ENCODE measurements around the gene F7.

The F7 gene

DNA sequence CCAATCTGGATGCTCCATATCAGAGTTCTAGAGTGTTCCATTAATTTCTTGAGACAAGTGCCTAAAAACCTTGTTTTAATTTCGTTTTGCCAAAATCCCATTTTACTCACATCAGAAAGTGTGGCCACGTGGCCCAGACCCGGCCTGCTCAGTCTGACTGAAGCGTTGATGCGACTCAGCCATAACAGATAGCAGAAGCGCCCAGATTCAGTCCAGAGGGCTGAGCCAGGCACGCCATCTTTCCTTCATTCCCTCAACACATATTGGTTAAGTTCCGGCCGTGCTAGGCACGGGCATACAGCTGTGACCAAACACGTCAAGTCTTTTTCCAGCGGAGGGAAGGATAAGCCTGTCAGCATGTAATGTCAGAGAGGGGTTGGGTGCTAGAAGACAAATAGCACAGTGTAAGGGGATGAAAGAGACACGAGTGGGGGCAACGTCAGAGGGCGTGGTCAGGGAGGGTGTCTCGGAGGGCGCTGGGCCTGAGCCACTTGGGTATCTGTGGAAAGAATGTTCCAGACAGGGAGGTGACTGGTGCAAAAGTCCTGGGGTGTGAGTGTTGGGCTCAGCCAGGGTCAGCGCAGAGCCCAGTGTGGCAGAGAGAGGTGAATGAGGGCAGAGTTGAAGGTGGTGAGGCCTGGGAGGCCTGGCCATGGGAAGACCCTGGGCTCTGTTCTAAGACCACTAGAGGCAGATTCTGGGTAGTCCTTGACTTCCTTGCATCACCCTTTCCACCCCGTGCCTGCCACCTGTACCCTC, 20.1 kb downstream of the F7 start:
- H3K4me3 ChIP-seq (ENCODE audit: insufficient read depth in 1 of 2, low read depth in 1 of 2, low read length in 2 of 2) = no peak overlapping the region
- peaks cover 14 to 15% of the 10 kb centered on the region in 2 experiments for H3K27me3 ChIP-seq (ENCODE audit: control insufficient read depth in 1 of 2, insufficient read depth in 1 of 2, low read length in 2 of 2)
- H4K8ac ChIP-seq (ENCODE audit: low read length) = no peak overlapping the region
- no peak overlapping the region for H4K91ac ChIP-seq (ENCODE audit: low read length)
- H3K18ac ChIP-seq (ENCODE audit: low read depth in 1 of 2, low read length in 2 of 2) = no peak overlapping the region
- no peak overlapping the region for H2BK12ac ChIP-seq (ENCODE audit: low read length in 2 of 2)
- no peak overlapping the region for H3K23ac ChIP-seq (ENCODE audit: low read length in 2 of 2)
- H3K9ac ChIP-seq (ENCODE audit: low read length) = no peak overlapping the region
- no peaks in the 10 kb centered on the region for H3K9me3 ChIP-seq (ENCODE audit: control insufficient read depth, low read length)
- peaks cover 0 to 8% of the 10 kb centered on the region in 2 experiments for H3K36me3 ChIP-seq (ENCODE audit: control insufficient read depth in 1 of 2, insufficient read depth in 2 of 2, low read depth in 1 of 2, low read length in 2 of 2)
- no peak overlapping the region for H3K4me2 ChIP-seq (ENCODE audit: low read length, poor library complexity, severe bottlenecking)
- H2BK120ac ChIP-seq (ENCODE audit: low read depth, low read length) = no peak overlapping the region
- DNase-seq = no peak
- no peaks in the 10 kb centered on the region for H3K79me1 ChIP-seq (replicated peaks; ENCODE audit: low read length, poor library complexity, severe bottlenecking)
- peaks cover 9% of the 10 kb centered on the region for H3K4me1 ChIP-seq (ENCODE audit: control insufficient read depth, insufficient read depth, low read depth, low read length)
- H2AK5ac ChIP-seq (ENCODE audit: low read length, severe bottlenecking) = no peak overlapping the region
- no peak overlapping the region for H2BK15ac ChIP-seq (ENCODE audit: low read depth, poor library complexity, severe bottlenecking)
- no peak overlapping the region for H3K27ac ChIP-seq (ENCODE audit: low read length, poor library complexity, severe bottlenecking)
- no peak overlapping the region for H3K14ac ChIP-seq (ENCODE audit: low read length in 2 of 2)
- H2AFZ ChIP-seq (ENCODE audit: low read depth, low read length) = no peak overlapping the region
- H2BK5ac ChIP-seq (ENCODE audit: low read depth, low read length, poor library complexity, severe bottlenecking) = no peak overlapping the region
- H3K4ac ChIP-seq (ENCODE audit: low read depth in 1 of 2, low read length in 2 of 2) = no peak overlapping the region
- 89% methylated on average over 18 of the region's 19 CpGs for WGBS

DNA sequence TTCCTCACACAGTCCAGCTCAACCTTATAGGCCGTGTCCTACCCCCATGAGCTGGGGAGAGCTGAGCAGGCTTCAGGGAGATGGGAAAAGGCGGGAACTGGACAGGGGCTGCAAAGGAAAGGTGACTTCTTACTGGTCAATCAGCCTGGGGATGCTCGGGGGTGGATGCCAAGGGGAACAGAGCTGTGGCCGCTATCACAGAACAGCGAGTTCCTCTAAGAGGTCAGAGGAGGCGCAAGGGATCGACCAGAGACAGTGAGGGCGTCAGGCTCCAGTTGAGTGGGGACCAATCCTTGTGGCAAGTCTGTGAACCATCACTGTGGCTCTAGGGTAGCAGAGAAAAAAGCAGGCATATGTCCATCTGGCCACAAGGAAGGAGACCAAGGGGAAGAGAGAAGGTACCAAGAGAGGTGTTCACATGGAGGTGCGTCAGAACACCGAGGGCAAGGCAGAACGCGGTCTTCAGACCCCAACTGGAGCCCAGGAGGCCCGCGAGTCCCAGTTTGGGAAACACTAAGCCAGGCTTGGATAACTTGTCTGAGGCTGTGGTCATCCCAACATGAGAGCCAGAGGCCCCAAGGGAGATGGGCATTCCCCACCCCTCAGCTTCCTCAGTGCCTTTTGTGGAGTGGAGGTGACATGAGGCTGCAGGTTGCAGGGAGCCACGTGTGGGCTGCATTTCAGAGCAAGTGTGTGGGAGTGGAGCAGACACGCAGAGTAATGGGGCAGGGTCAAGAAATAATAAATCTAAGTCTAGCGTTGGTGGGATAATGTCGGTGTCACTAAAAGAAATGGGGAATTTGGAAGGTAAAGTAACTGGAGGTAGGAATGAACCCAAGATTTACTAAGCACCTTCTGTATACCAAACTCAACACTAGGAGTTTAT, 20.9 kb downstream of the F7 start:
- Histone ChIP-seq H4K8ac (ENCODE audit: low read length) (no peak overlapping the region), H3K9ac (ENCODE audit: low read length) (no peak overlapping the region), H3K4me2 (ENCODE audit: low read length, poor library complexity, severe bottlenecking) (no peak overlapping the region), H3K23ac (ENCODE audit: low read length in 2 of 2) (no peak overlapping the region), H2AFZ (ENCODE audit: low read depth, low read length) (no peak overlapping the region), H4K91ac (ENCODE audit: low read length) (no peak overlapping the region), H3K79me1 (replicated peaks; ENCODE audit: low read length, poor library complexity, severe bottlenecking) (no peaks in the 10 kb centered on the region), H3K14ac (ENCODE audit: low read length in 2 of 2) (no peak overlapping the region), H3K9me3 (ENCODE audit: control insufficient read depth, low read length) (no peaks in the 10 kb centered on the region), H3K4me1 (ENCODE audit: control insufficient read depth, insufficient read depth, low read depth, low read length) (peaks cover 9% of the 10 kb centered on the region), H2BK5ac (ENCODE audit: low read depth, low read length, poor library complexity, severe bottlenecking) (no peak overlapping the region), H2BK120ac (ENCODE audit: low read depth, low read length) (no peak overlapping the region), H3K4ac (ENCODE audit: low read depth in 1 of 2, low read length in 2 of 2) (no peak overlapping the region), H2BK15ac (ENCODE audit: low read depth, poor library complexity, severe bottlenecking) (no peak overlapping the region), H3K27ac (ENCODE audit: low read length, poor library complexity, severe bottlenecking) (no peak overlapping the region), H3K18ac (ENCODE audit: low read depth in 1 of 2, low read length in 2 of 2) (no peak overlapping the region), H3K27me3 (ENCODE audit: control insufficient read depth in 1 of 2, insufficient read depth in 1 of 2, low read length in 2 of 2) (peaks cover 12 to 21% of the 10 kb centered on the region in 2 experiments), H2BK12ac (ENCODE audit: low read length in 2 of 2) (no peak overlapping the region), H3K4me3 (ENCODE audit: insufficient read depth in 1 of 2, low read depth in 1 of 2, low read length in 2 of 2) (no peak overlapping the region), H3K36me3 (ENCODE audit: control insufficient read depth in 1 of 2, insufficient read depth in 2 of 2, low read depth in 1 of 2, low read length in 2 of 2) (peaks cover 0 to 8% of the 10 kb centered on the region in 2 experiments), H2AK5ac (ENCODE audit: low read length, severe bottlenecking) (no peak overlapping the region)
- WGBS = 86% methylated on average over 16 of the region's 18 CpGs
- DNase-seq = no peak

DNA sequence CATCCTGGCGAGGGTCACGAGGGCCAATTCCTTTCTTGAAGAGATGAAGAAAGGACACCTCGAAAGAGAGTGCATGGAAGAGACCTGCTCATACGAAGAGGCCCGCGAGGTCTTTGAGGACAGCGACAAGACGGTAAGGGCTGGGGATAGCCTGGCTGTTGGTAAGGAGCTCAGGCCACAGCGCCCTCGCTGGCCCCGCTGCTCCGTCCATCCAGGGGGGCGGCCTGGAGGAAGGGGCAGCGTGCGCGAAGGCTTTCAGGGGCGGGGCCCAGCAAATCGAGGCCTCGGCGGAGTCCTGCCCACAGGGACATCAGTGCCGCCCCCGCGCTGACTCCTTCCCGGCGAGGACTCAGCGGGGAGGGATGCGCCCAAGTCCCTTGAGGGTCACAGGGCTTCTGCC, 23.9 kb downstream of the F7 start:
- Histone ChIP-seq H2BK12ac (ENCODE audit: low read length in 2 of 2) (no peak overlapping the region), H3K4me1 (ENCODE audit: control insufficient read depth, insufficient read depth, low read depth, low read length) (no peaks in the 10 kb centered on the region), H3K9me3 (ENCODE audit: control insufficient read depth, low read length) (no peaks in the 10 kb centered on the region), H3K18ac (ENCODE audit: low read depth in 1 of 2, low read length in 2 of 2) (no peak overlapping the region), H2AFZ (ENCODE audit: low read depth, low read length) (no peak overlapping the region), H4K8ac (ENCODE audit: low read length) (no peak overlapping the region), H3K36me3 (ENCODE audit: control insufficient read depth in 1 of 2, insufficient read depth in 2 of 2, low read depth in 1 of 2, low read length in 2 of 2) (peaks cover 0 to 8% of the 10 kb centered on the region in 2 experiments), H3K4me2 (ENCODE audit: low read length, poor library complexity, severe bottlenecking) (no peak overlapping the region), H2BK15ac (ENCODE audit: low read depth, poor library complexity, severe bottlenecking) (no peak overlapping the region), H2BK120ac (ENCODE audit: low read depth, low read length) (no peak overlapping the region), H3K79me1 (replicated peaks; ENCODE audit: low read length, poor library complexity, severe bottlenecking) (no peaks in the 10 kb centered on the region), H2AK5ac (ENCODE audit: low read length, severe bottlenecking) (no peak overlapping the region), H3K4ac (ENCODE audit: low read depth in 1 of 2, low read length in 2 of 2) (no peak overlapping the region), H2BK5ac (ENCODE audit: low read depth, low read length, poor library complexity, severe bottlenecking) (no peak overlapping the region), H3K9ac (ENCODE audit: low read length) (no peak overlapping the region), H3K27ac (ENCODE audit: low read length, poor library complexity, severe bottlenecking) (no peak overlapping the region), H4K91ac (ENCODE audit: low read length) (no peak overlapping the region), H3K23ac (ENCODE audit: low read length in 2 of 2) (no peak overlapping the region), H3K27me3 (ENCODE audit: control insufficient read depth in 1 of 2, insufficient read depth in 1 of 2, low read length in 2 of 2) (peaks cover 7 to 24% of the 10 kb centered on the region in 2 experiments), H3K14ac (ENCODE audit: low read length in 2 of 2) (peak overlapping the region in 1 of 2 experiments; percentile 41), H3K4me3 (ENCODE audit: insufficient read depth in 1 of 2, low read depth in 1 of 2, low read length in 2 of 2) (no peak overlapping the region)
- no peak for DNase-seq
- WGBS = 79% methylated on average over 25 of the region's 27 CpGs

Measured in mesenchymal stem cell (in vitro differentiated cells and primary cell).